ENCODE results near the gene ALPL. TPM values are rescaled to one million over a fixed set of nuclear protein-coding genes. Genes with fewer than 3 reads are reported as not detected.
A peak's percentile ranks its signal among the peaks of the same experiment; 100 is the strongest.

The ALPL gene
- total RNA-seq, 1 experiment from 2014 or later: 84.8 TPM

GRCh38 chr1:21592086-21592865, 83.1 kb downstream of the ALPL start:
- peak overlapping the region in 2 of 3 experiments; percentile 26 to 76; a peak in 3 of 7 replicates for H3K27ac Mint-ChIP-seq
- H3K9me3 Mint-ChIP-seq: no peaks in the 10 kb centered on the region
- H2BK120ac ChIP-seq (ENCODE audit: low read depth, low read length, poor library complexity, severe bottlenecking): no peak overlapping the region
- H3K4me1 ChIP-seq (ENCODE audit: insufficient read depth, low read length): no peaks in the 10 kb centered on the region
- H4K8ac ChIP-seq (replicated peaks; ENCODE audit: insufficient read length, low read depth, low read length): no peak overlapping the region
- H3K14ac ChIP-seq (ENCODE audit: insufficient read depth, low read length): no peak overlapping the region; the same call in 1 of the 2 replicates
- H3T11ph ChIP-seq (ENCODE audit: low read length): no peak overlapping the region
- no peaks in the 10 kb centered on the region; a peak in 1 of 7 replicates for H3K36me3 Mint-ChIP-seq (ENCODE audit: insufficient read depth in 1 of 3, low read depth in 3 of 3)
- H3K56ac ChIP-seq (ENCODE audit: insufficient read length, low read depth, low read length): no peak overlapping the region
- H2BK5ac ChIP-seq (ENCODE audit: insufficient read length, low read length): no peak overlapping the region
- H3K18ac ChIP-seq (ENCODE audit: insufficient read length, low read depth, low read length): no peak overlapping the region
- H3K4me3 Mint-ChIP-seq: no peak overlapping the region
- H3K9me3 ChIP-seq (ENCODE audit: control insufficient read depth, low read depth, low read length): no peaks in the 10 kb centered on the region
- H3K4me2 ChIP-seq (ENCODE audit: insufficient read depth, insufficient read length, low read length): no peak overlapping the region
- no CpG with 5 or more reads among the region's 12 CpGs for WGBS (ENCODE audit: extremely low coverage, insufficient read length, low lambda C conversion rate)
- H2AFZ ChIP-seq (ENCODE audit: low read length): no peak overlapping the region
- no peak for DNase-seq
- no peak overlapping the region for H2BK20ac ChIP-seq (ENCODE audit: low read depth, low read length, poor library complexity, severe bottlenecking)
- no peaks in the 10 kb centered on the region for H3K79me2 ChIP-seq (ENCODE audit: insufficient read depth, low read length)
- H4K5ac ChIP-seq (ENCODE audit: insufficient read length, low read depth, low read length): no peak overlapping the region
- no peaks in the 10 kb centered on the region for H3K79me1 ChIP-seq (ENCODE audit: insufficient read depth, low read depth, low read length, poor library complexity, severe bottlenecking)
- no peak overlapping the region for H3K4ac ChIP-seq (ENCODE audit: low read depth, low read length)
- H2BK12ac ChIP-seq (ENCODE audit: insufficient read length, low read depth, low read length): no peak overlapping the region
- peaks cover 23 to 27% of the 10 kb centered on the region in 2 experiments for H3K4me1 Mint-ChIP-seq
- no peak overlapping the region for H2BK15ac ChIP-seq (ENCODE audit: low read depth, low read length)
- peaks cover 13% of the 10 kb centered on the region for H3K27me3 Mint-ChIP-seq (ENCODE audit: low read depth)
- no peak for TF ChIP-seq CTCF (conservative IDR thresholded peaks at IDR 0.05)
- H2AK5ac ChIP-seq (ENCODE audit: insufficient read length, low read length): no peak overlapping the region
- H3K27ac ChIP-seq (ENCODE audit: insufficient read length, low read depth, low read length): no peak overlapping the region
- H3K23ac ChIP-seq (ENCODE audit: insufficient read length, low read depth, low read length): no peak overlapping the region
- no peak overlapping the region for H4K91ac ChIP-seq (ENCODE audit: insufficient read length, low read depth, low read length)
- H4K20me1 ChIP-seq (ENCODE audit: control insufficient read depth, insufficient read depth, insufficient read length): no peaks in the 10 kb centered on the region
- H3K27me3 ChIP-seq (ENCODE audit: insufficient read depth, low read length): no peaks in the 10 kb centered on the region
- H3K23me2 ChIP-seq (ENCODE audit: insufficient read length, low read depth, low read length, poor library complexity, severe bottlenecking): no peaks in the 10 kb centered on the region
- no peak overlapping the region for H3K9ac ChIP-seq (ENCODE audit: extremely low read depth, insufficient read length, low read length)
